ENCODE data around the gene LRWD1. TPM values are rescaled to one million over a fixed set of nuclear protein-coding genes. Genes with fewer than 3 reads are reported as not detected.
A peak's percentile ranks its signal among the peaks of the same experiment; 100 is the strongest.

LRWD1 gene
- total RNA-seq, 1 donor from 2014 or later = 16.1 TPM

DNA sequence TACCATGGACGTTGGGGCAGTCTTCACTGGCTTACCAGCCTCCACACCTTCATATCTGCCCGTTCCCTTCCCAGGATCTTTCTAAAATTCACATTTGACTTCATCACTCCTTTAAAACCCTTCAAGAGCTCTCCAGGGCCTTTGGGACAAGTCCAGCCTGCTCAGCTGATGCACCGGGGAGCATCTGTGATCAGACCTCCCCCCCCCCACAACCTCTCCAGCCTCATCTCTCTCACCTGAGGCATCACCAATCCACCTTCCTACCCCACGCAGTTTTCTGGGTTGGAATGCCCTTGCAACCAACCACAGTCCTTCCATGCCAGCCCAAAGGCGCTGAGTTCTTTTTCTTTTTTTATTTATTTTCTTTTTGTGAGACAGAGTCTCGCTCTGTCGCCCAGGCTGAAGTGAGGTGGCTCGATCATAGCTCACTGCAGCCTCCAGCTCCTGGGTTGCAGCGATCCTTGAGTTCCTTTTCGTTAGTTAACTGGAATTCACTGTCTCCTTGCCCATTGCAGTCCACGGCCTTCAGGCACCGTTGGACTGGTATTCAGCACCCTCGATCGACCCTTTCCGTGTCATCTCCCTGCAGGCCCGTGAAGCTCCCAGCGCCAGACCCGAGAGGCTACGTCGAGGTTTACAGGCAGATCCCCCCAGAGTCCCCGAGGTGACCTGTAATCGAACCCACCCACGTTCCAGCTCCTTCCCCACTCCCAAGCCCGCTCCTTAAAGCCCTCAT lies 775 bp upstream of the LRWD1 start:
- peak overlapping the region; percentile 97 for H3K4me3 Mint-ChIP-seq (ENCODE audit: unreplicated experiment)
- peak; percentile 24 for DNase-seq (ENCODE audit: low spot score)
- H3K4me1 Mint-ChIP-seq (ENCODE audit: low read depth) = peaks cover 19% of the 10 kb centered on the region
- H3K27ac Mint-ChIP-seq (ENCODE audit: unreplicated experiment) = peak overlapping the region; percentile 74
- TF ChIP-seq, protein P1, sequence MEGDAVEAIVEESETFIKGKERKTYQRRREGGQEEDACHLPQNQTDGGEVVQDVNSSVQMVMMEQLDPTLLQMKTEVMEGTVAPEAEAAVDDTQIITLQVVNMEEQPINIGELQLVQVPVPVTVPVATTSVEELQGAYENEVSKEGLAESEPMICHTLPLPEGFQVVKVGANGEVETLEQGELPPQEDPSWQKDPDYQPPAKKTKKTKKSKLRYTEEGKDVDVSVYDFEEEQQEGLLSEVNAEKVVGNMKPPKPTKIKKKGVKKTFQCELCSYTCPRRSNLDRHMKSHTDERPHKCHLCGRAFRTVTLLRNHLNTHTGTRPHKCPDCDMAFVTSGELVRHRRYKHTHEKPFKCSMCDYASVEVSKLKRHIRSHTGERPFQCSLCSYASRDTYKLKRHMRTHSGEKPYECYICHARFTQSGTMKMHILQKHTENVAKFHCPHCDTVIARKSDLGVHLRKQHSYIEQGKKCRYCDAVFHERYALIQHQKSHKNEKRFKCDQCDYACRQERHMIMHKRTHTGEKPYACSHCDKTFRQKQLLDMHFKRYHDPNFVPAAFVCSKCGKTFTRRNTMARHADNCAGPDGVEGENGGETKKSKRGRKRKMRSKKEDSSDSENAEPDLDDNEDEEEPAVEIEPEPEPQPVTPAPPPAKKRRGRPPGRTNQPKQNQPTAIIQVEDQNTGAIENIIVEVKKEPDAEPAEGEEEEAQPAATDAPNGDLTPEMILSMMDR (IDR thresholded peaks at IDR 0.05) = no peak
- peaks cover 2% of the 10 kb centered on the region for H3K36me3 Mint-ChIP-seq (ENCODE audit: low read depth)
- no peaks in the 10 kb centered on the region for H3K27me3 Mint-ChIP-seq (ENCODE audit: low read depth)
- H3K9me3 Mint-ChIP-seq (ENCODE audit: low read depth) = no peaks in the 10 kb centered on the region

GRCh38 chr7:102466097-102466496 lies 1.3 kb downstream of the LRWD1 start:
- TF ChIP-seq, protein P1 (IDR thresholded peaks at IDR 0.05) = no peak
- no peaks in the 10 kb centered on the region for H3K36me3 Mint-ChIP-seq (ENCODE audit: low read depth)
- DNase-seq (ENCODE audit: low spot score) = no peak

GRCh38 chr7:102467581-102468477 lies 3.0 kb downstream of the LRWD1 start:
- peaks cover 19% of the 10 kb centered on the region for H3K4me1 Mint-ChIP-seq (ENCODE audit: low read depth)
- peaks cover 5% of the 10 kb centered on the region for H3K36me3 Mint-ChIP-seq (ENCODE audit: low read depth)
- DNase-seq (ENCODE audit: low spot score) = peak; percentile 88
- no peaks in the 10 kb centered on the region for H3K9me3 Mint-ChIP-seq (ENCODE audit: low read depth)
- TF ChIP-seq, protein P1 (IDR thresholded peaks at IDR 0.05) = no peak
- no peak overlapping the region for H3K27ac Mint-ChIP-seq (ENCODE audit: unreplicated experiment)
- H3K27me3 Mint-ChIP-seq (ENCODE audit: low read depth) = no peaks in the 10 kb centered on the region
- no peak overlapping the region for H3K4me3 Mint-ChIP-seq (ENCODE audit: unreplicated experiment)

More at GRCh38 chr7:102466097-102466496, 1.3 kb downstream of the LRWD1 start:
- Mint-ChIP-seq H3K27me3 (ENCODE audit: low read depth) (no peaks in the 10 kb centered on the region), H3K4me1 (ENCODE audit: low read depth) (peaks cover 19% of the 10 kb centered on the region), H3K27ac (ENCODE audit: unreplicated experiment) (no peak overlapping the region), H3K9me3 (ENCODE audit: low read depth) (no peaks in the 10 kb centered on the region), H3K4me3 (ENCODE audit: unreplicated experiment) (peak overlapping the region; percentile 97)

GRCh38 chr7:102468478-102469350 lies 3.9 kb downstream of the LRWD1 start:
- peak; percentile 86 for DNase-seq (ENCODE audit: low spot score)
- peak overlapping the region; percentile 32 for H3K27ac Mint-ChIP-seq (ENCODE audit: unreplicated experiment)
- H3K4me3 Mint-ChIP-seq (ENCODE audit: unreplicated experiment) = no peak overlapping the region
- H3K9me3 Mint-ChIP-seq (ENCODE audit: low read depth) = no peaks in the 10 kb centered on the region
- peaks cover 16% of the 10 kb centered on the region for H3K4me1 Mint-ChIP-seq (ENCODE audit: low read depth)
- no peaks in the 10 kb centered on the region for H3K27me3 Mint-ChIP-seq (ENCODE audit: low read depth)
- TF ChIP-seq, protein P1 (IDR thresholded peaks at IDR 0.05) = no peak
- H3K36me3 Mint-ChIP-seq (ENCODE audit: low read depth) = peaks cover 5% of the 10 kb centered on the region

All from chondrocyte (in vitro differentiated cells).